CD4-positive, alpha-beta T cell (primary cell): ENCODE measurements around the gene STAG3. TPM values are rescaled to one million over a fixed set of nuclear protein-coding genes. Genes with fewer than 3 reads are reported as not detected.

ENCODE experiments used
- ATAC-seq: fragments of 200-7000 bp; cut with Tn5 transposase; one replicate; pipeline ENCODE4 v1.10.0; 2022; ENCODE audit warnings: mild to moderate bottlenecking; ENCODE audit not compliant: poor library complexity
- CTCF ChIA-PET: fragments of 350-600 bp; sonication (Branson Sonifier 250); formaldehyde crosslinking; loops from one replicate; lab custom pipeline; 2021; ENCODE audit warnings: antibody characterized with exemption, inconsistent platforms; lab: Charles Lee
- POLR2A ChIA-PET: fragments of 350-600 bp; sonication (Branson Sonifier 250); formaldehyde crosslinking; loops from one replicate; lab custom pipeline; 2021; ENCODE audit warnings: antibody characterized with exemption, inconsistent platforms; lab: Charles Lee
- DNase-seq, 14 experiments: peaks; one replicate each; pipeline ENCODE4 v3.0.0-alpha.2; 2013 to 2020; ENCODE audit warnings: mixed read lengths in 2 of 14
- H3K27ac ChIP-seq, 2 donors: one replicate each; pipeline versions ENCODE4 v1.5.1 to v1.7.0; 2013; ENCODE audit warnings: low read length in 2 of 2, low read depth in 1 of 2, mild to moderate bottlenecking in 1 of 2
- H3K27me3 ChIP-seq, 2 experiments: 1 replicate in 1 of 2; 2 replicates in 1 of 2; pipeline versions ENCODE4 v1.6.1 to v1.7.0; 2013; ENCODE audit warnings: low read length in 2 of 2, control low read depth in 1 of 2, mild to moderate bottlenecking in 1 of 2, moderate library complexity in 1 of 2; ENCODE audit not compliant: insufficient read depth in 2 of 2, control insufficient read depth in 1 of 2
- H3K36me3 ChIP-seq: one replicate; pipeline ENCODE4 v1.6.1; 2013; ENCODE audit warnings: low read length, control low read depth; ENCODE audit not compliant: insufficient read depth
- H3K4me1 ChIP-seq: one replicate; pipeline ENCODE4 v1.6.1; 2013; ENCODE audit warnings: low read length, control low read depth; ENCODE audit not compliant: insufficient read depth
- H3K4me3 ChIP-seq: one replicate; pipeline ENCODE4 v1.5.1; 2013; ENCODE audit warnings: mild to moderate bottlenecking, low read length, moderate library complexity
- H3K9me3 ChIP-seq, 2 experiments: 1 replicate in 1 of 2; 2 replicates in 1 of 2; pipeline versions ENCODE4 v1.6.1 to v1.7.0; 2013; ENCODE audit warnings: low read length in 2 of 2, mild to moderate bottlenecking in 2 of 2, control low read depth in 1 of 2, moderate library complexity in 1 of 2; ENCODE audit not compliant: control insufficient read depth in 1 of 2, insufficient read depth in 1 of 2
- H3K27ac Mint-ChIP-seq: one replicate; pipeline ENCODE4 v1.8.0; 2020; ENCODE audit warnings: mixed read lengths
- H3K27me3 Mint-ChIP-seq: one replicate; pipeline ENCODE4 v1.8.0; 2021; ENCODE audit warnings: mixed read lengths
- H3K36me3 Mint-ChIP-seq: one replicate; pipeline ENCODE4 v1.8.0; 2021; ENCODE audit warnings: low read depth, mixed read lengths
- H3K4me1 Mint-ChIP-seq: one replicate; pipeline ENCODE4 v1.8.0; 2021; ENCODE audit warnings: low read depth, mixed read lengths
- H3K4me3 Mint-ChIP-seq: one replicate; pipeline ENCODE4 v1.8.0; 2020; ENCODE audit warnings: mild to moderate bottlenecking, mixed read lengths
- H3K9me3 Mint-ChIP-seq: one replicate; pipeline ENCODE4 v1.8.0; 2020; ENCODE audit warnings: mixed read lengths
- CTCF ChIP-seq: fragments of 200-600 bp; IDR thresholded peaks from one replicate; pipeline ENCODE4 v1.8.0; 2022; ENCODE audit warnings: antibody characterized with exemption, mild to moderate bottlenecking
- intact Hi-C, 2 experiments: fragments of 100-400 bp; cut with DNase I in 1 of 2; cut with micrococcal nuclease in 1 of 2; formaldehyde crosslinking; loops; one replicate each; pipeline versions ENCODE4 v1.15.1 to v1.9.0; 2023 to 2025; cut with DNase I, micrococcal nuclease
- total RNA-seq, 174 experiments: library from RNA in 2 of 174; stranded (reverse) in 2 of 174; gene quantifications; one replicate each; pipeline ENCODE4 v1.2.3 and lab custom pipeline; 2021 to 2026

Gene STAG3
- total RNA-seq, 2 experiments from 2014 or later, result 4.0 to 5.5 TPM

DNA sequence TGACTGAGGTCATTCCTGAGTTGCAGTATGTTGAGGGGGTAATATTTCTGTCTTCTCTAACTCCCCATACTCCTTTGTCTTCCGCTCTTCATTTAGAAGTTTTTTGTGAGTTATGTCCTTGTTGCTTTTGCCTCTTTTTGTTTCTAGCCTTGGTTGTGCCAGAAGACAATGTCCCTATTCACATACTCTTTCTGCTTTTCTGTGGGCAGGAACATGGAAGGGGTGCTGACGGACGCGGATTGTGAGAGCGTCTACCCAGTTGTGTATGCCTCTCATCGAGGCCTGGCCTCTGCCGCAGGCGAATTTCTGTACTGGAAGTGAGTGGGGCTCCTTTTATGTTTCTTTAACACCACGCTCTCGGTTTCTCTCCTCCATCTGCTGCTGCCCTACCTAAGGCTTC lies 20.5 kb downstream of the STAG3 start:
- intact Hi-C loops, result no loop called here
- H3K4me3 Mint-ChIP-seq, result no peak overlapping the region
- Histone ChIP-seq H3K4me1 (peaks cover 2% of the 10 kb centered on the region), H3K27ac (no peak overlapping the region), H3K27me3 (no peaks in the 10 kb centered on the region), H3K36me3 (no peaks in the 10 kb centered on the region), H3K4me3 (no peak overlapping the region), H3K9me3 (no peaks in the 10 kb centered on the region)
- ATAC-seq (no peak), DNase-seq (no peak)
- CTCF ChIA-PET, result interaction anchor here (1.2 kb wide), 1 partner anchor 10 kb away, joined by 5 read pairs; no protein-coding TSS in a partner anchor
- no peaks in the 10 kb centered on the region for H3K9me3 Mint-ChIP-seq
- POLR2A ChIA-PET, result no interaction called here
- H3K27ac Mint-ChIP-seq, result no peak overlapping the region
- peaks cover 13% of the 10 kb centered on the region for H3K4me1 Mint-ChIP-seq
- TF ChIP-seq CTCF, result no peak
- H3K27me3 Mint-ChIP-seq, result no peaks in the 10 kb centered on the region
- H3K36me3 Mint-ChIP-seq, result no peaks in the 10 kb centered on the region

DNA sequence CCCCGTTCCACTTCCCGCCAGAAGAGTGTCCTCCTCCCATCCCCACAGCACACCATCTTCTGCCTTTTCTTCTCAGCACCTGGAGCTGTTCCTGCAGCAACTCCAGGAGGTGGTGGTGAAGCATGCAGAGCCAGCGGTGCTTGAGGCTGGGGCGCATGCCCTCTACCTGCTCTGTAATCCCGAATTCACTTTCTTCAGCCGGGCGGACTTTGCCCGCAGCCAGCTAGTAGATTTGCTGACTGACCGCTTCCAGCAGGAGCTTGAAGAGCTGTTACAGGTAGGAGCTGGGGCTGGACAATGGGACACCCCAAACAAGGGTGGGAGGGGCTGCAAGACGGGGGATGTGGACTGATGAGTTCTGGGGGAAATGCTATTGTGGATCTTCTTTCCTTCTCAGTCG lies 23.0 kb downstream of the STAG3 start:
- ATAC-seq (no peak), DNase-seq (no peak)
- intact Hi-C loops, result no loop called here
- Mint-ChIP-seq H3K4me1 (no peaks in the 10 kb centered on the region), H3K4me3 (no peak overlapping the region), H3K36me3 (no peaks in the 10 kb centered on the region), H3K27me3 (no peaks in the 10 kb centered on the region), H3K9me3 (no peaks in the 10 kb centered on the region), H3K27ac (no peak overlapping the region)
- TF ChIP-seq CTCF, result no peak
- no peaks in the 10 kb centered on the region for H3K9me3 ChIP-seq
- no peaks in the 10 kb centered on the region for H3K27me3 ChIP-seq
- POLR2A ChIA-PET, result no interaction called here
- CTCF ChIA-PET, result no interaction called here
- no peaks in the 10 kb centered on the region for H3K36me3 ChIP-seq
- no peaks in the 10 kb centered on the region for H3K4me1 ChIP-seq
- no peak overlapping the region for H3K27ac ChIP-seq
- no peak overlapping the region for H3K4me3 ChIP-seq

DNA sequence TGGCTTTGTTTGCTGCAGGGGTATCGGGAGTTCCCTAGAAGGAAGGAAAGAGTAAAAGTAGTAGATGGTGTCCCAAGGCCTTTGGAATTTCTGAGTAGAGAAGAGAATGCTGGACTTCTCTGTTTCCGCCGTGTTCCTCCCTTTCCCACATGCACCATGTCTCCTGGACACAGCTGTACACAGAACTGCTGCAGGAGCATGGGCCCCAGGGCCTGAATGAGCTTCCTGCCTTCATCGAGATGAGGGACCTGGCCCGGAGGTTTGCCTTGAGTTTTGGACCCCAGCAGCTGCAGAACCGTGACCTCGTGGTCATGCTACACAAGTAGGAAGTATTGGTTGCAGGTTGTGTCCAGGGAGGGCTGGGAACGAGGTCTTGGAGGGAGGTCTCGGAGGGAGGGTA lies 26.7 kb downstream of the STAG3 start:
- ATAC-seq, result no peak
- Histone ChIP-seq H3K9me3 (no peaks in the 10 kb centered on the region), H3K4me3 (no peak overlapping the region), H3K27ac (no peak overlapping the region), H3K4me1 (peaks cover 12% of the 10 kb centered on the region), H3K36me3 (no peaks in the 10 kb centered on the region), H3K27me3 (no peaks in the 10 kb centered on the region)
- no peak for TF ChIP-seq CTCF
- Mint-ChIP-seq H3K4me3 (no peak overlapping the region), H3K4me1 (peaks cover 14% of the 10 kb centered on the region), H3K36me3 (no peaks in the 10 kb centered on the region), H3K9me3 (no peaks in the 10 kb centered on the region), H3K27ac (no peak overlapping the region), H3K27me3 (no peaks in the 10 kb centered on the region)
- ChIA-PET CTCF (no interaction called here), POLR2A (no interaction called here)
- DNase-seq, result no peak
- intact Hi-C loops, result no loop called here
